Measurements from ENCODE around the gene STN1. TPM values are rescaled to one million over a fixed set of nuclear protein-coding genes. Genes with fewer than 3 reads are reported as not detected.

The STN1 gene
- total RNA-seq, 1 experiment from 2014 or later: 74.7 TPM

GRCh38 chr10:103853428-103854264, 64.3 kb downstream of the STN1 start:
- intact Hi-C loops (cut with micrococcal nuclease): no loop called here
- Histone ChIP-seq H3K9me3 (ENCODE audit: control insufficient read depth in 1 of 2, insufficient read depth in 1 of 2, low read depth in 1 of 2, low read length in 2 of 2) (no peaks in the 10 kb centered on the region), H3K9me2 (ENCODE audit: insufficient read depth) (no peaks in the 10 kb centered on the region), H3K4me3 (replicated peaks in 1 of 2; ENCODE audit: low read depth in 1 of 2, low read length in 2 of 2) (no peak overlapping the region), H3K27ac (ENCODE audit: low read depth, low read length) (no peak overlapping the region), H2AFZ (ENCODE audit: low read depth, low read length, poor library complexity, severe bottlenecking) (no peak overlapping the region), H3K4me2 (ENCODE audit: low read length) (no peak overlapping the region), H3K36me3 (ENCODE audit: control insufficient read depth in 1 of 2, insufficient read depth in 2 of 2, low read length in 2 of 2) (no peaks in the 10 kb centered on the region), H3K4me1 (ENCODE audit: control insufficient read depth in 1 of 2, insufficient read depth in 2 of 2, low read length in 2 of 2) (no peaks in the 10 kb centered on the region), H4K20me1 (ENCODE audit: insufficient read depth) (no peaks in the 10 kb centered on the region), H3K79me2 (ENCODE audit: insufficient read depth, low read length) (no peaks in the 10 kb centered on the region), H3K9ac (ENCODE audit: low read length) (no peak overlapping the region), H3K27me3 (ENCODE audit: insufficient read depth, low read length) (peaks cover 4% of the 10 kb centered on the region; the same call in 1 of the 2 replicates)
- ChIA-PET RAD21 (ENCODE audit: low non-redundant PET in 1 of 2, low total read pairs in 2 of 2, uncharacterized antibody in 2 of 2, unreplicated experiment in 2 of 2) (no interaction called here), CTCF (no interaction called here), POLR2A (interaction anchor here (0.6 kb wide), 1 partner anchor 54 kb away, joined by 4 read pairs; no protein-coding TSS in a partner anchor)
- ATAC-seq (no peak), DNase-seq (ENCODE audit: low read depth, low spot score) (no peak)
- no TSS peak for BruUV-seq (replicated peaks)
- TF ChIP-seq CTCF (IDR thresholded peaks at IDR 0.05 in 2 of 3, conservative IDR thresholded peaks at IDR 0.05 in 1 of 3; ENCODE audit: borderline replicate concordance in 1 of 3, insufficient read depth in 1 of 3, low read depth in 2 of 3, low read length in 2 of 3): no peak
- TF ChIP-seq CBX3 (IDR thresholded peaks at IDR 0.05; ENCODE audit: low read depth): no peak
- no peak for TF ChIP-seq ZFX (IDR thresholded peaks at IDR 0.05)
- no peak for TF ChIP-seq MAX (IDR thresholded peaks at IDR 0.05)
- no peak for TF ChIP-seq YY1 (IDR thresholded peaks at IDR 0.05; ENCODE audit: extremely low read depth, insufficient replicate concordance, low read depth, low read length)
- TF ChIP-seq SIN3A (IDR thresholded peaks at IDR 0.05; ENCODE audit: low read depth): no peak
- no peak for TF ChIP-seq ZNF274 (IDR thresholded peaks at IDR 0.05; ENCODE audit: low read depth, low read length)
- TF ChIP-seq TCF7L2 (IDR thresholded peaks at IDR 0.05; ENCODE audit: borderline replicate concordance, extremely low read depth, insufficient read depth, insufficient read length): no peak
- TF ChIP-seq SP1 (IDR thresholded peaks at IDR 0.05; ENCODE audit: low read depth): no peak
- no peak for TF ChIP-seq JUND (IDR thresholded peaks at IDR 0.05)
